Kidney (tissue), 14 donors: ENCODE data around the gene ANKRD27. TPM values are rescaled to one million over a fixed set of nuclear protein-coding genes. Genes with fewer than 3 reads are reported as not detected.

ENCODE experiments used
- DNase-seq, 5 donors: peaks; one replicate each; pipeline ENCODE4 v3.0.0-alpha.2; 2013 to 2020
- FAIRE-seq: peaks from 2 replicates; lab custom pipeline; 2012; peaks lifted over from hg19 to GRCh38; lab: Jason Lieb, UNC
- H3K27ac ChIP-seq, 2 donors: one replicate each; pipeline ENCODE4 v1.7.0; 2013; ENCODE audit warnings: low read depth in 2 of 2, low read length in 2 of 2, inconsistent platforms in 1 of 2
- H3K27me3 ChIP-seq: one replicate; pipeline ENCODE4 v1.7.1; 2013; ENCODE audit warnings: low read length, inconsistent platforms; ENCODE audit not compliant: control insufficient read depth, insufficient read depth
- H3K36me3 ChIP-seq, 3 donors: one replicate each; pipeline versions ENCODE4 v1.7.0 to v1.7.1; 2013; ENCODE audit warnings: low read length in 3 of 3, control low read depth in 1 of 3, inconsistent platforms in 1 of 3; ENCODE audit not compliant: insufficient read depth in 3 of 3, control insufficient read depth in 2 of 3
- H3K4me1 ChIP-seq, 3 donors: one replicate each; pipeline versions ENCODE4 v1.7.0 to v1.7.1; 2013; ENCODE audit warnings: low read length in 3 of 3, inconsistent platforms in 1 of 3, low read depth in 1 of 3; ENCODE audit not compliant: control insufficient read depth in 2 of 3, insufficient read depth in 2 of 3
- H3K4me3 ChIP-seq, 3 donors: one replicate each; pipeline versions ENCODE4 v1.7.0 to v1.8.1; 2013; ENCODE audit warnings: low read length in 3 of 3, control low read depth in 1 of 3, inconsistent platforms in 1 of 3
- H3K9ac ChIP-seq, 3 donors: one replicate each; pipeline versions ENCODE4 v1.7.0 to v1.7.1; 2013; ENCODE audit warnings: low read length in 3 of 3, control low read depth in 1 of 3, inconsistent platforms in 1 of 3
- H3K9me3 ChIP-seq, 3 donors: one replicate each; pipeline versions ENCODE4 v1.7.0 to v1.7.1; 2013; ENCODE audit warnings: low read length in 3 of 3, control low read depth in 1 of 3, inconsistent platforms in 1 of 3; ENCODE audit not compliant: control insufficient read depth in 2 of 3, insufficient read depth in 1 of 3
- intact Hi-C: fragments of 100-400 bp; cut with DNase I; formaldehyde crosslinking; loops from one replicate; pipeline ENCODE4 v1.11.1; 2022
- polyA plus RNA-seq: library from polyadenylated mRNA; stranded (reverse); fragments of 350-450 nt; fragmentation: Illumina TruSeq; extraction: RNeasy Lipid Tissue Mini Kit (QIAGEN cat#74804); gene quantifications from one replicate; pipeline ENCODE4 v1.2.3, GENCODE V29; 2014; ENCODE audit warnings: low read depth, low replicate concordance; ENCODE audit not compliant: insufficient read depth
- total RNA-seq: library from RNA; stranded (reverse); fragmentation: NEBNext Ultra II Directional; extraction: Animal tissue kit (Norgen Biotek cat#: 25700); gene quantifications from one replicate; pipeline ENCODE4 v1.2.1, GENCODE V29; 2021
- TF ChIP-seq, protein P1 (sequence below): IDR thresholded peaks from 3 replicates; pipeline ENCODE4 v1.5.1; 2012; ENCODE audit warnings: mild to moderate bottlenecking, moderate library complexity, borderline replicate concordance; ENCODE audit not compliant: insufficient read depth; ENCODE audit errors: extremely low read depth
- donor health status: control.
- donor health status: control.
- donor health status: control.
- donor health status: control.
- donor health status: control.
- donor health status: DM: yes; HTN: yes; CAD: no.
- donor health status: Normal renal cell carcinoma (clear cell type).

ANKRD27 gene
- total and polyA plus RNA-seq, 2 donors from 2014 or later, result 9.3 to 29.8 TPM

DNA sequence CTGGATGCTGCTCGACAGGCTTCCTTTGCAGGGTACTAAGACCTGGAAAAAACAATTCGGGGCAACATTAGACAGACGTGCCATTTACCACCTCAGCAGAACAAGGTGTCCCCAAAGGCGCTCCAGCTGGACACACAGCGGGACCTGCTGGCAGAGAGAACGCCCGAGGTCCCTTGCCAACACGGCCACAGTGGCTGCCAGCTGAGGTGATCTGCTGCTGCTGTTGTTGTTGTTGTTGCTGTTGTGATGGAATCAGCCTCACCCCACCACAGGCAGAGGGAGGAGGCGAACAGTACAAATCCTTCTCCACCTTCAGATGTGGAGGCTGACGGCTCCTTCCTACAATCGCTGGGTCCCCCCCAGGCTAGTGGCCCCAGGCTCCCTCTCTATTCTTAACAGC lies 25.2 kb downstream of the ANKRD27 start:
- TF ChIP-seq, protein P1, sequence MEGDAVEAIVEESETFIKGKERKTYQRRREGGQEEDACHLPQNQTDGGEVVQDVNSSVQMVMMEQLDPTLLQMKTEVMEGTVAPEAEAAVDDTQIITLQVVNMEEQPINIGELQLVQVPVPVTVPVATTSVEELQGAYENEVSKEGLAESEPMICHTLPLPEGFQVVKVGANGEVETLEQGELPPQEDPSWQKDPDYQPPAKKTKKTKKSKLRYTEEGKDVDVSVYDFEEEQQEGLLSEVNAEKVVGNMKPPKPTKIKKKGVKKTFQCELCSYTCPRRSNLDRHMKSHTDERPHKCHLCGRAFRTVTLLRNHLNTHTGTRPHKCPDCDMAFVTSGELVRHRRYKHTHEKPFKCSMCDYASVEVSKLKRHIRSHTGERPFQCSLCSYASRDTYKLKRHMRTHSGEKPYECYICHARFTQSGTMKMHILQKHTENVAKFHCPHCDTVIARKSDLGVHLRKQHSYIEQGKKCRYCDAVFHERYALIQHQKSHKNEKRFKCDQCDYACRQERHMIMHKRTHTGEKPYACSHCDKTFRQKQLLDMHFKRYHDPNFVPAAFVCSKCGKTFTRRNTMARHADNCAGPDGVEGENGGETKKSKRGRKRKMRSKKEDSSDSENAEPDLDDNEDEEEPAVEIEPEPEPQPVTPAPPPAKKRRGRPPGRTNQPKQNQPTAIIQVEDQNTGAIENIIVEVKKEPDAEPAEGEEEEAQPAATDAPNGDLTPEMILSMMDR, result no peak
- Histone ChIP-seq H3K4me1 (no peaks in the 10 kb centered on the region), H3K9ac (no peak overlapping the region), H3K36me3 (peaks cover 0 to 19% (median 12%) of the 10 kb centered on the region in 3 donors), H3K27ac (no peak overlapping the region), H3K4me3 (no peak overlapping the region), H3K9me3 (no peaks in the 10 kb centered on the region), H3K27me3 (no peaks in the 10 kb centered on the region)
- intact Hi-C loops, result no loop called here
- DNase-seq (no peak), FAIRE-seq (no peak)

DNA sequence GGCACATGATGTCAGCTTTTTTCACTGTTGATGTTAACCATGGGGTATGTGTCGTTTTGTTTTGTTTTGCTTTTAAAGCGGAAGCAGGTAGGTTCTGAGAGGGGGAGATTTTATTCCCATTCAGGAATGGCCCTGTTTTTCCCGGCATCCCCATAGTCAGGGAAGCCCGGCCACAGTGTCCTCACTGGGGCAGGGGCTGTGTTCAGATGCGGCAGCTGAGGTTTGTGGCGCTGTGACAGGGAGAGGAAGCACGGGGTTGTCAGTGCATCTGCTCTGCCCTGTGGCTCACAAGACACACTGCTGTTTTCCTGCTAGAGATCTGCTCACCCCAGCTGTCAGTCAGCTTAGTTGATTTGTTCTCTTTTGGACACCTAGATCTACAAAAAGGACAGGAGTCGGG lies 27.6 kb downstream of the ANKRD27 start:
- H3K9ac ChIP-seq, result no peak overlapping the region
- FAIRE-seq (no peak), DNase-seq (no peak)
- no peaks in the 10 kb centered on the region for H3K27me3 ChIP-seq
- no peak overlapping the region for H3K27ac ChIP-seq
- H3K4me3 ChIP-seq, result no peak overlapping the region
- peaks cover 0 to 31% (median 21%) of the 10 kb centered on the region in 3 donors for H3K36me3 ChIP-seq
- intact Hi-C loops, result no loop called here
- H3K4me1 ChIP-seq, result no peaks in the 10 kb centered on the region
- TF ChIP-seq, protein P1, result no peak
- H3K9me3 ChIP-seq, result no peaks in the 10 kb centered on the region

DNA sequence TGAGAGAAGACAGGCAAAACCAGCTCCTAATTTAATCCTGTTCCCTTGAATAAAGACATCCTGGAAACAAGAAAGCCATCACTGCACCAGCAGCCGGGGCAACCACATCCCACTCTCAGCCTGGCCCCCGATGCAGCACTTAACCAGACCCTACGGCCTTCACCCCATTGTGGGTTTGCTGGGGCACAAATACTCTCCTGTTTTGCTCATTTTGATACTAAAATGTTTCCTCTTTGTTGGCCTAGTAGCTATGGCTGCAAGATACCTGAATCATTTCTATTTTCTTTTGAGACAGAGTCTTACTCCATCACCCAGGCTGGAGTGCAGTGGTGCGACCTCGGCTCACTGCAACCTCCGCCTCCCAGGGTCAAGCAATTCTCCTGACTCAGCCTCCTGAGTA lies 28.4 kb downstream of the ANKRD27 start:
- Histone ChIP-seq H3K9ac (no peak overlapping the region), H3K4me1 (no peaks in the 10 kb centered on the region), H3K27ac (no peak overlapping the region), H3K9me3 (no peaks in the 10 kb centered on the region), H3K4me3 (no peak overlapping the region), H3K27me3 (no peaks in the 10 kb centered on the region), H3K36me3 (peaks cover 2 to 31% (median 21%) of the 10 kb centered on the region in 3 donors)
- TF ChIP-seq, protein P1, result no peak
- DNase-seq, result no peak
- FAIRE-seq, result no peak
- intact Hi-C loops, result no loop called here

- no peaks in the 10 kb centered on the region for H3K27me3 ChIP-seq
- intact Hi-C loops, result no loop called here
- FAIRE-seq (no peak), DNase-seq (no peak)
- H3K4me3 ChIP-seq, result no peak overlapping the region
- peaks cover 2 to 38% (median 26%) of the 10 kb centered on the region in 3 donors for H3K36me3 ChIP-seq
- H3K9me3 ChIP-seq, result no peaks in the 10 kb centered on the region
- TF ChIP-seq, protein P1, result no peak
- no peaks in the 10 kb centered on the region for H3K4me1 ChIP-seq
- H3K9ac ChIP-seq, result no peak overlapping the region
- H3K27ac ChIP-seq, result no peak overlapping the region
These were observed 32.2 kb downstream of the ANKRD27 start for GRCh38 chr19:32642771-32643170.
